Esophagus muscularis mucosa (tissue), 4 donors: ENCODE data around the gene NUDC. TPM values are rescaled to one million over a fixed set of nuclear protein-coding genes. Genes with fewer than 3 reads are reported as not detected.
"Not testable (repeated sequence)": the region's sequence is repeated elsewhere in the genome, so short reads cannot be mapped to it uniquely, and the experiment has no call there.

Experiments used
- DNase-seq: peaks from one replicate; pipeline ENCODE4 v3.0.0-alpha.2; 2017; ENCODE audit errors: extremely low spot score
- H3K27ac ChIP-seq, 4 donors: fragments of 200-600 bp; sonication (generic); replicated peaks in 1 of 4; 1 replicate in 3 of 4; 2 replicates in 1 of 4; pipeline ENCODE4 v1.5.1; 2016 to 2019; ENCODE audit warnings: mild to moderate bottlenecking in 1 of 4
- H3K27me3 ChIP-seq, 4 donors: fragments of 200-600 bp; sonication (generic); one replicate each; pipeline versions ENCODE4 v1.5.1 to v1.6.0; 2016 to 2019
- H3K36me3 ChIP-seq, 4 donors: fragments of 200-600 bp; sonication (generic); one replicate each; pipeline ENCODE4 v1.5.1; 2016 to 2019
- H3K4me1 ChIP-seq, 4 donors: fragments of 200-600 bp; sonication (generic); one replicate each; pipeline ENCODE4 v1.5.1; 2016 to 2019
- H3K4me3 ChIP-seq, 4 donors: fragments of 200-600 bp; sonication (generic); 1 replicate in 2 of 4; 2 replicates in 2 of 4; pipeline ENCODE4 v1.5.1; 2016 to 2019; ENCODE audit warnings: mild to moderate bottlenecking in 4 of 4, moderate library complexity in 1 of 4
- H3K9me3 ChIP-seq, 4 donors: fragments of 200-600 bp; sonication (generic); 1 replicate in 3 of 4; 2 replicates in 1 of 4; pipeline ENCODE4 v1.5.1; 2016 to 2019
- EP300 ChIP-seq: sonication (generic); formaldehyde crosslinking; IDR thresholded peaks from one replicate; pipeline ENCODE4 v1.6.1; 2017; ENCODE audit warnings: antibody characterized with exemption
- POLR2A ChIP-seq: fragments of 450-650 bp; IDR thresholded peaks from one replicate; pipeline ENCODE4 v1.6.1; 2017; ENCODE audit warnings: antibody characterized with exemption, moderate library complexity, mild to moderate bottlenecking, low read depth
- POLR2AphosphoS5 ChIP-seq, 2 donors: sonication (generic); formaldehyde crosslinking; IDR thresholded peaks; one replicate each; pipeline ENCODE4 v1.6.1; 2017; ENCODE audit warnings: antibody characterized with exemption in 2 of 2
- WGBS: methylation state at CpG from one replicate; pipeline ENCODE4 v1.1.5; 2018; 5-methylcytosine and 5-hydroxymethylcytosine counted together
- intact Hi-C: fragments of 100-400 bp; cut with DNase I; formaldehyde crosslinking; loops from one replicate; pipeline ENCODE4 v1.15.1; 2023
- total RNA-seq, 4 donors: library from RNA; depleted of rRNA; stranded (reverse); fragments of >200 nt; gene quantifications; one replicate each; pipeline versions ENCODE4 v1.1.0 to v1.2.1, GENCODE V29; 2016
- TF ChIP-seq, protein P1 (sequence below), 3 experiments: fragments of 200-600 bp in 2 of 3; fragments of 450-650 bp in 1 of 3; sonication (generic) in 2 of 3; IDR thresholded peaks; one replicate each; pipeline ENCODE4 v1.5.1; 2017 to 2019; ENCODE audit warnings: antibody characterized with exemption in 3 of 3, mild to moderate bottlenecking in 2 of 3, moderate library complexity in 1 of 3

The NUDC gene
- 10 to 100 TPM; 61.6 to 91.1 (median 81.5) TPM for total RNA-seq

GRCh38 chr1:26921540-26922430, at the start of gene NUDC:
NUDC (plus strand) TSS chr1:26921743; CDS start chr1:26921849, 106 bp downstream.
- TF ChIP-seq POLR2A (peak; percentile 81), EP300 (no peak), POLR2AphosphoS5 (IDR thresholded peaks at IDR 0.05) (peak; percentile 96 to 97)
- TF ChIP-seq, protein P1, sequence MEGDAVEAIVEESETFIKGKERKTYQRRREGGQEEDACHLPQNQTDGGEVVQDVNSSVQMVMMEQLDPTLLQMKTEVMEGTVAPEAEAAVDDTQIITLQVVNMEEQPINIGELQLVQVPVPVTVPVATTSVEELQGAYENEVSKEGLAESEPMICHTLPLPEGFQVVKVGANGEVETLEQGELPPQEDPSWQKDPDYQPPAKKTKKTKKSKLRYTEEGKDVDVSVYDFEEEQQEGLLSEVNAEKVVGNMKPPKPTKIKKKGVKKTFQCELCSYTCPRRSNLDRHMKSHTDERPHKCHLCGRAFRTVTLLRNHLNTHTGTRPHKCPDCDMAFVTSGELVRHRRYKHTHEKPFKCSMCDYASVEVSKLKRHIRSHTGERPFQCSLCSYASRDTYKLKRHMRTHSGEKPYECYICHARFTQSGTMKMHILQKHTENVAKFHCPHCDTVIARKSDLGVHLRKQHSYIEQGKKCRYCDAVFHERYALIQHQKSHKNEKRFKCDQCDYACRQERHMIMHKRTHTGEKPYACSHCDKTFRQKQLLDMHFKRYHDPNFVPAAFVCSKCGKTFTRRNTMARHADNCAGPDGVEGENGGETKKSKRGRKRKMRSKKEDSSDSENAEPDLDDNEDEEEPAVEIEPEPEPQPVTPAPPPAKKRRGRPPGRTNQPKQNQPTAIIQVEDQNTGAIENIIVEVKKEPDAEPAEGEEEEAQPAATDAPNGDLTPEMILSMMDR (IDR thresholded peaks at IDR 0.05), result no peak
- under 1% methylated on average over 49 of the region's 83 CpGs for WGBS
- intact Hi-C loops, result no loop called here

GRCh38 chr1:26873097-26873496, 48.4 kb upstream of the NUDC start:
- peaks cover 0 to 19% (median 7%) of the 10 kb centered on the region in 4 donors for H3K36me3 ChIP-seq
- H3K4me1 ChIP-seq, H3K4me3 ChIP-seq, DNase-seq, intact Hi-C loops, H3K27me3 ChIP-seq, H3K27ac ChIP-seq, H3K9me3 ChIP-seq: not testable (repeated sequence)
- 74% methylated on average over 2 of the region's 2 CpGs for WGBS

More at GRCh38 chr1:26921540-26922430, at the start of gene NUDC:
- Histone ChIP-seq H3K4me3 (peak within 1 kb of the TSS; percentile 77 to 98 (median 86)), H3K9me3 (no peaks in the 10 kb centered on the region), H3K27me3 (no peaks in the 10 kb centered on the region), H3K27ac (peak within 1 kb of the TSS; percentile 86 to 92 (median 88)), H3K36me3 (peaks cover 27 to 34% (median 30%) of the 10 kb centered on the region in 4 donors), H3K4me1 (peaks cover 17 to 28% (median 24%) of the 10 kb centered on the region in 4 donors)
- peak; percentile 98 for DNase-seq

DNA sequence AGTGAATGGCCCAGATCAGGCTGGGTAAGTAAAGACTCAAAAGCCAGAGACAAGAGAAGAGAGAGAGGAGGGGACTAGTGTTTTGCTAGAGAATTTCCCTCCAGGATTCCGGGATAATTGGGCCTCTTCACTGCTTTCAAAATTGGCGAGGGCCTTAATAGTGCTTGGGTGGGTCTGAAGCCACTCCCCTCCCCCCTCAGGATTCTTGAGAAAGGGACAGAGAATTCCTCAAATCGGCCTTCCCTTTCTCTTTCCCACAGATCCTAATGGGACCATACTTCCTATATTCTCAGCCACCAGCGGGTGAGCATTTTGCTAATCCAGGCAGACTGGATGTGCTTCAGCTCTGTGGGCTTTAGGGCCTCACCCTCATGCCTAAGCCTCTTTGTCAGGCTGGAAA, 46.6 kb upstream of the NUDC start:
- H3K27me3 ChIP-seq, result no peaks in the 10 kb centered on the region
- intact Hi-C loops, result loop anchor here (5.0 kb wide), 1 partner anchor 63 kb away; no protein-coding TSS in a partner anchor
- no peak overlapping the region for H3K4me3 ChIP-seq
- peaks cover 3 to 8% (median 6%) of the 10 kb centered on the region in 4 donors for H3K4me1 ChIP-seq
- TF ChIP-seq POLR2A (no peak), EP300 (no peak), POLR2AphosphoS5 (IDR thresholded peaks at IDR 0.05) (no peak)
- TF ChIP-seq, protein P1 (IDR thresholded peaks at IDR 0.05), result no peak
- no peak for DNase-seq
- H3K27ac ChIP-seq, result no peak overlapping the region
- 75% methylated on average over 4 of the region's 4 CpGs for whole genome bisulfite sequencing
- H3K9me3 ChIP-seq, result no peaks in the 10 kb centered on the region
- peaks cover 6 to 37% (median 25%) of the 10 kb centered on the region in 4 donors for H3K36me3 ChIP-seq

DNA sequence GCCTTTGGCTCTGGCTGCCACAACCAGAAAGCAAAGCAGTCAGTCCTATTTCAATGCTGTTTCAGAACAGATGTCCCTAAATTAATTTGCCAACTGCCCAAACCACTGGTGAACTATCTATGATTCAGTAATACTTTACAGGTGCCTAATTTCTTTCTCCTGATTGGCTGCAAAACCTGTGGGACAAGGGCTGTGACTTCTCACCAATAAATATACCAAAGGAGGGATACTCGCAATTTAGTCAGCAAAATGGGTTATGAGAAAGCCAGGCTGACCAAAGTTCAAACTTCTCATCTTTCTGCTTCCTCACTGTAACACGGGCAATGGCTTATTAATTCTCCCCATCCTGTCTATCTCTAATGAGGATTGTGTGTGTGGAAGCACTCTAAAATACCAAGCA, 44.2 kb upstream of the NUDC start:
- H3K27ac ChIP-seq, result no peak overlapping the region
- DNase-seq, result no peak
- H3K9me3 ChIP-seq, result no peaks in the 10 kb centered on the region
- intact Hi-C loops, result loop anchor here (5.0 kb wide), 1 partner anchor 65 kb away; no protein-coding TSS in a partner anchor
- 83% methylated on average over 2 of the region's 2 CpGs for WGBS
- peaks cover 28 to 61% (median 50%) of the 10 kb centered on the region in 4 donors for H3K36me3 ChIP-seq
- H3K4me3 ChIP-seq, result no peak overlapping the region
- TF ChIP-seq, protein P1 (IDR thresholded peaks at IDR 0.05), result no peak
- TF ChIP-seq POLR2AphosphoS5 (IDR thresholded peaks at IDR 0.05), result no peak
- TF ChIP-seq POLR2A, result no peak
- no peak for TF ChIP-seq EP300
- H3K27me3 ChIP-seq, result no peaks in the 10 kb centered on the region
- peaks cover 3 to 8% (median 6%) of the 10 kb centered on the region in 4 donors for H3K4me1 ChIP-seq

DNA sequence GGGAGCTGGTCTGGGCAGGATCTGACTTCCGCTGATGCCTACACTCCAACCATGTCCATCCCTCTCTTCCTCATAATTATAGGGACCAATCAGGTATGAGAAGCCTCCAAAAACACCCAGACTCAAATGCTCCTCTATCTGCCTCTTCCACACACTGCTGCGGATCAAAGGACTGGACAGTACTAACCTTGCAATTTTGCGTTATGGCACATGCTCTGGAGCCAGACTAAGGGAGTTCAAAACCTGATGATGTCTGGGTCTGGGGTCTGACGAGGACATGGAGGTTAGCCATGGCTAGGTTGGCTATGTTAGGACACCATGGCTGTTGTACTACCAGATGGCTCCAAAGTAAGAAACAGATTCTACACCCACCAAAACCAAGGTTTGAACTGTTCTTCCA, 41.8 kb upstream of the NUDC start:
- Histone ChIP-seq H3K27ac (no peak overlapping the region), H3K27me3 (no peaks in the 10 kb centered on the region), H3K4me1 (peaks cover 3 to 8% (median 6%) of the 10 kb centered on the region in 4 donors), H3K9me3 (no peaks in the 10 kb centered on the region), H3K36me3 (peaks cover 52 to 86% (median 74%) of the 10 kb centered on the region in 4 donors), H3K4me3 (no peak overlapping the region)
- no peak for DNase-seq
- WGBS, result 93% methylated on average over 4 of the region's 4 CpGs
- TF ChIP-seq, protein P1 (IDR thresholded peaks at IDR 0.05), result no peak
- TF ChIP-seq POLR2AphosphoS5 (IDR thresholded peaks at IDR 0.05) (no peak), EP300 (no peak)
- intact Hi-C loops, result loop anchor here (1.0 to 5.0 kb wide), 2 partner anchors 26 to 67 kb away; no protein-coding TSS in a partner anchor

GRCh38 chr1:26881611-26882010, 39.9 kb upstream of the NUDC start:
- H3K4me3 ChIP-seq, DNase-seq, H3K27me3 ChIP-seq, H3K4me1 ChIP-seq, H3K27ac ChIP-seq, intact Hi-C loops, H3K9me3 ChIP-seq: not testable (repeated sequence)
- WGBS, result 81% methylated on average over 6 of the region's 6 CpGs
- H3K36me3 ChIP-seq, result peaks cover 70 to 94% (median 90%) of the 10 kb centered on the region in 4 donors
